ENCODE measurements around the gene BMPR1A.
"Not testable (repeated sequence)": the region's sequence is repeated elsewhere in the genome, so short reads cannot be mapped to it uniquely, and the experiment has no call there.

The BMPR1A gene

GRCh38 chr10:86730227-86730626, 26.2 kb upstream of the BMPR1A start:
- DNase-seq (ENCODE audit: low spot score) = no peak

- DNase-seq (ENCODE audit: low spot score) = no peak
Measured at GRCh38 chr10:86732771-86733170, 23.6 kb upstream of the BMPR1A start.

GRCh38 chr10:86733260-86733671, 23.2 kb upstream of the BMPR1A start:
- DNase-seq (ENCODE audit: low spot score) = no peak

- DNase-seq (ENCODE audit: low spot score) = no peak
Measured at GRCh38 chr10:86734207-86734988, 22.0 kb upstream of the BMPR1A start.

- not testable (repeated sequence) for DNase-seq (ENCODE audit: low spot score)
Measured at GRCh38 chr10:86735278-86735677, 21.1 kb upstream of the BMPR1A start.

GRCh38 chr10:86742230-86742629, 14.2 kb upstream of the BMPR1A start:
- no peak for DNase-seq (ENCODE audit: low spot score)

- DNase-seq (ENCODE audit: low spot score) = no peak
Measured at GRCh38 chr10:86744067-86744725, 12.2 kb upstream of the BMPR1A start.

GRCh38 chr10:86747796-86748581, 8.4 kb upstream of the BMPR1A start:
- no peak for DNase-seq (ENCODE audit: low spot score)

- no peak for DNase-seq (ENCODE audit: low spot score)
Measured at GRCh38 chr10:86749854-86750253, 6.6 kb upstream of the BMPR1A start.

- DNase-seq (ENCODE audit: low spot score) = no peak
Measured at GRCh38 chr10:86751477-86751876, 4.9 kb upstream of the BMPR1A start.

GRCh38 chr10:86752311-86752710, 4.1 kb upstream of the BMPR1A start:
- DNase-seq (ENCODE audit: low spot score) = no peak

- DNase-seq (ENCODE audit: low spot score) = no peak
Measured at GRCh38 chr10:86753051-86753450, 3.4 kb upstream of the BMPR1A start.

- no peak for DNase-seq (ENCODE audit: low spot score)
Measured at GRCh38 chr10:86753638-86754434, 2.6 kb upstream of the BMPR1A start.

GRCh38 chr10:86755454-86755739, 1.0 kb upstream of the BMPR1A start:
- DNase-seq (ENCODE audit: low spot score) = no peak

- peak; percentile 96 for DNase-seq (ENCODE audit: low spot score)
Measured at GRCh38 chr10:86755740-86756510, 494 bp upstream of the BMPR1A start.

GRCh38 chr10:86757113-86757972, 924 bp downstream of the BMPR1A start:
- no peak for DNase-seq (ENCODE audit: low spot score)

- peak; percentile 42 for DNase-seq (ENCODE audit: low spot score)
Measured at GRCh38 chr10:86758189-86759072, 2.0 kb downstream of the BMPR1A start.

GRCh38 chr10:86759073-86759672, 2.8 kb downstream of the BMPR1A start:
- DNase-seq (ENCODE audit: low spot score) = no peak

- no peak for DNase-seq (ENCODE audit: low spot score)
Measured at GRCh38 chr10:86763404-86763803, 7.0 kb downstream of the BMPR1A start.

All from iPS-NIHi11 (cell line).